Esophagus squamous epithelium (tissue), 5 donors: ENCODE data around the gene ETS2. TPM values are rescaled to one million over a fixed set of nuclear protein-coding genes. Genes with fewer than 3 reads are reported as not detected.

ENCODE experiments used
- DNase-seq: peaks from one replicate; lab custom pipeline; 2025; lab: John Stamatoyannopoulos, UW
- H3K27ac ChIP-seq, 4 donors: fragments of 200-600 bp; sonication (generic); one replicate each; pipeline ENCODE4 v1.5.1; 2016 to 2019; ENCODE audit warnings: mild to moderate bottlenecking in 1 of 4
- H3K27me3 ChIP-seq, 4 donors: fragments of 200-600 bp; sonication (generic); 1 replicate in 3 of 4; 2 replicates in 1 of 4; pipeline versions ENCODE4 v1.5.1 to v1.6.0; 2017 to 2021; ENCODE audit warnings: antibody characterized with exemption in 1 of 4
- H3K36me3 ChIP-seq, 3 donors: fragments of 200-600 bp; sonication (generic); one replicate each; pipeline ENCODE4 v1.5.1; 2016 to 2019
- H3K4me1 ChIP-seq, 3 donors: fragments of 200-600 bp; sonication (generic); one replicate each; pipeline ENCODE4 v1.5.1; 2017 to 2019
- H3K4me3 ChIP-seq, 4 donors: fragments of 200-600 bp; sonication (generic); 1 replicate in 3 of 4; 2 replicates in 1 of 4; pipeline ENCODE4 v1.5.1; 2016 to 2019; ENCODE audit warnings: mild to moderate bottlenecking in 2 of 4, moderate library complexity in 1 of 4
- H3K9me3 ChIP-seq, 3 donors: fragments of 200-600 bp; sonication (generic); one replicate each; pipeline ENCODE4 v1.5.1; 2016 to 2019
- POLR2A ChIP-seq, 4 donors: fragments of 450-650 bp; IDR thresholded peaks; one replicate each; pipeline ENCODE4 v1.6.1; 2017; ENCODE audit warnings: antibody characterized with exemption in 4 of 4, mild to moderate bottlenecking in 4 of 4, moderate library complexity in 3 of 4
- WGBS, 2 donors: methylation state at CpG; one replicate each; pipeline ENCODE4 v1.1.5; 2018; 5-methylcytosine and 5-hydroxymethylcytosine counted together
- intact Hi-C: fragments of 100-400 bp; cut with DNase I; formaldehyde crosslinking; loops from one replicate; pipeline ENCODE4 v1.15.0; 2022
- total RNA-seq, 4 donors: library from RNA; depleted of rRNA; stranded (reverse); fragments of >200 nt; gene quantifications; one replicate each; pipeline ENCODE4 v1.1.0, GENCODE V29; 2016
- TF ChIP-seq, protein P1 (sequence below), 6 experiments: fragments of 450-650 bp in 4 of 6; fragments of 200-600 bp in 2 of 6; sonication (generic) in 2 of 6; IDR thresholded peaks; one replicate each; pipeline ENCODE4 v1.5.1; 2016 to 2019; ENCODE audit warnings: antibody characterized with exemption in 6 of 6, mild to moderate bottlenecking in 4 of 6, moderate library complexity in 4 of 6
- donor health status: DM: yes; HTN: yes; CAD: no.

ETS2 gene
- total RNA-seq, 4 donors from 2014 or later: 67.5 to 118 (median 78.8) TPM

DNA sequence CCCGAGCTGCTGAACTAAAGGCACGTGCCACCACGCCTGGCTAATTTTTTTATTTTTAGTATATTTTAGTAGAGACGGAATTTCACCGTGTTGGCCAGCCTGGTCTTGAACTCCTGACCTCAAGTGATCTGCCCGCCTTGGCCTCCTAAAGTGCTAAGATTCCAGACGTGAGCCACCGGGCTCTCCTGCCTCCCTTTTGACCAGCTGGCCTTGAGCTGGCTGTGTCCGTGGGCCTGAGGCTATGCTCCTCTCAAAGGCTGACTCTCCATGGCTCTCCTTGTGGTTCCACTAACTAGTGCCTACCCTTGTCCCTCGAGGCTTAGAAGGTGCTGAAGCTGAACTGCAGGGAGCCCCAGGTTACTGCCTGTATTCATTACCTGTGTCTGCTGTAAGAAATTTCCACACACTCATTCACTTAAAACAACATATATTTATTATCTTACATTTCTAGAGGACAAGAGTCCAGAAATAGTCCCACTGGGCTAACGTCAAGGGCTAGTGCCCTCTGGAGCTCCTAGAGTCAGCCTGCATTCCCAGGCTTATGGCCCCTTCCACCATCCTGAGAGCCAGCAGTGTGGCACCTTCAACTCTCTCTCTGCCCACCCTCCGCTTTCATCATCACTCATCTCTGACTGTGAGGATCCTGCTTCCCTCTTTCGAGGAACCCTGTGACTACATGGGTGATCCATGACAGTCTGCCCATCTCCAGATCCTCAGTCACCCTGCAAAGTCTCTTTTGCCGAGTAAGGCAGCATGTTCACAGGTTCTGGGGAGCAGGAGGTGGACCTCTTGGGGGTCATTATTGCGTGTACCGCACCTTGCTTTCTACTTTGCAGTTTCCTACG is 34.9 kb downstream of the ETS2 start:
- no peak for DNase-seq
- intact Hi-C loops: no loop called here
- 88 to 93% methylated on average over 15 to 16 of the region's 17 CpGs for WGBS, 2 donors
- H3K4me3 ChIP-seq: no peak overlapping the region
- peak overlapping the region in 1 of 4 donors; percentile 40 for H3K27ac ChIP-seq
- H3K36me3 ChIP-seq: no peaks in the 10 kb centered on the region
- H3K4me1 ChIP-seq: peaks cover 4 to 25% (median 9%) of the 10 kb centered on the region in 3 donors
- H3K9me3 ChIP-seq: no peaks in the 10 kb centered on the region
- no peak for TF ChIP-seq POLR2A (IDR thresholded peaks at IDR 0.05)
- TF ChIP-seq, protein P1, sequence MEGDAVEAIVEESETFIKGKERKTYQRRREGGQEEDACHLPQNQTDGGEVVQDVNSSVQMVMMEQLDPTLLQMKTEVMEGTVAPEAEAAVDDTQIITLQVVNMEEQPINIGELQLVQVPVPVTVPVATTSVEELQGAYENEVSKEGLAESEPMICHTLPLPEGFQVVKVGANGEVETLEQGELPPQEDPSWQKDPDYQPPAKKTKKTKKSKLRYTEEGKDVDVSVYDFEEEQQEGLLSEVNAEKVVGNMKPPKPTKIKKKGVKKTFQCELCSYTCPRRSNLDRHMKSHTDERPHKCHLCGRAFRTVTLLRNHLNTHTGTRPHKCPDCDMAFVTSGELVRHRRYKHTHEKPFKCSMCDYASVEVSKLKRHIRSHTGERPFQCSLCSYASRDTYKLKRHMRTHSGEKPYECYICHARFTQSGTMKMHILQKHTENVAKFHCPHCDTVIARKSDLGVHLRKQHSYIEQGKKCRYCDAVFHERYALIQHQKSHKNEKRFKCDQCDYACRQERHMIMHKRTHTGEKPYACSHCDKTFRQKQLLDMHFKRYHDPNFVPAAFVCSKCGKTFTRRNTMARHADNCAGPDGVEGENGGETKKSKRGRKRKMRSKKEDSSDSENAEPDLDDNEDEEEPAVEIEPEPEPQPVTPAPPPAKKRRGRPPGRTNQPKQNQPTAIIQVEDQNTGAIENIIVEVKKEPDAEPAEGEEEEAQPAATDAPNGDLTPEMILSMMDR (IDR thresholded peaks at IDR 0.05): no peak
- H3K27me3 ChIP-seq: no peaks in the 10 kb centered on the region

DNA sequence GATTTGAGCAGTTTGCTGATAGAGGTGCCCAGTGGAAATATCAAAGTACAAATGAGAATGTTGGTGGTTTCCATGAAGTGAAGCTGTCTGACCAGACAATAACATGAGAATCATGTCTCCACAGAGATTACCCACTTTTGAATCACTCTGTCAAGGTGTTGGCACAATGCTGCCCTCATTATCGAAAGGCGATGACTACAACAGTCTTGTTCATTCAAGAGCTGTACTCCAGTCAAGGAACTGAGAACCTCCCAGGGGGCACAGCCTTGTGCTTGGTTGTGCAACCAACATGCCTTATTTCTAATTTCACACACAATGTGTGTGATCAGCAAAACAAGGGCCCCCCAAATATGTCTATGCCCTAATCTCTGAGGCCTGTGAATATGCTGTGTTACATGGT is 35.7 kb downstream of the ETS2 start:
- no peak for TF ChIP-seq POLR2A (IDR thresholded peaks at IDR 0.05)
- TF ChIP-seq, protein P1 (IDR thresholded peaks at IDR 0.05): no peak
- peaks cover 4 to 25% (median 9%) of the 10 kb centered on the region in 3 donors for H3K4me1 ChIP-seq
- no peaks in the 10 kb centered on the region for H3K36me3 ChIP-seq
- no peaks in the 10 kb centered on the region for H3K27me3 ChIP-seq
- H3K27ac ChIP-seq: peak overlapping the region in 1 of 4 donors; percentile 3
- intact Hi-C loops: no loop called here
- no peaks in the 10 kb centered on the region for H3K9me3 ChIP-seq
- no peak overlapping the region for H3K4me3 ChIP-seq
- no peak for DNase-seq
- WGBS, 2 donors: 53 to 80% methylated on average over 2 of the region's 2 CpGs

DNA sequence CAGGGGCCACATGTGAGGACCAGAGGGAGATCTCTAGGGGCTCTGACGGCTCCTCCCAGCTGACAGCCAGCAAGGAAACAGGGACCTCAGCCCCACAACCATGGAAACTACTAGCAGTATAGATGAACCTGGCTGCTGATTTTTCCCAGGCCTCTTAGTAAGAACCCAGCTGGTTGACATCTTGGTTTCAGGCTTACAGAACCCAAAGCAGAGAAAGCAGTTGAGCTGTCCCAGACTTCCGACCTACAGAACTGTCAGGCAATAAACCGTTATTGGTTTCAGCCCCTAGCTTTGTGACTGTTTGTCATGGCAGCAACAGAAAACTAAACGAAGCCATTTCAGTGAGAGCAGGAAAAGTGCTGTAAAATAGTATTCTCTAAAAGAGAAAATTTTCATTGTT is 36.4 kb downstream of the ETS2 start:
- H3K4me3 ChIP-seq: no peak overlapping the region
- H3K36me3 ChIP-seq: no peaks in the 10 kb centered on the region
- intact Hi-C loops: no loop called here
- TF ChIP-seq, protein P1 (IDR thresholded peaks at IDR 0.05): no peak
- no peak for TF ChIP-seq POLR2A (IDR thresholded peaks at IDR 0.05)
- no peak overlapping the region for H3K27ac ChIP-seq
- DNase-seq: no peak
- H3K9me3 ChIP-seq: no peaks in the 10 kb centered on the region
- no peaks in the 10 kb centered on the region for H3K27me3 ChIP-seq
- 55 to 75% methylated on average over 4 of the region's 4 CpGs for WGBS, 2 donors
- H3K4me1 ChIP-seq: peaks cover 4 to 31% (median 13%) of the 10 kb centered on the region in 3 donors

DNA sequence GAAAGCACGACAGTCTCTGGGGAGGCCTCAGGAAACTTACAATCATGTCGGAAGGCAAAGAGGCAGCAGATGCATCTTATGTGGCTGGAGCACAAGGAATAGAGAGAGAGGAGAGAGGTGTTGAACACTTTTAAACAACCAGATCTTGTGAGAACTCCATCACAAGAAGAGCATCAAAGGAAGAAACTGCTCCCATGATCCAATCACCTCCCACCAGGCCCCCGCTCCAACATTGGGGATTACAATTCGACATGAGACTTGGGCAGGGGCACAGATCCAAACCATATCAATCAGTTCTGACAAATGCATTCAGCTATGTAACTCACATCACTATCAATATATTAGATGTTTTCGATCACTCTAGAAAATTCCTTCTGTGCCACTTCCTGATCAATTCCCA is 37.6 kb downstream of the ETS2 start:
- intact Hi-C loops: no loop called here

More for the DNA sequence above, 37.6 kb downstream of the ETS2 start:
- Histone ChIP-seq H3K36me3 (no peaks in the 10 kb centered on the region), H3K27ac (no peak overlapping the region), H3K4me3 (no peak overlapping the region), H3K4me1 (peaks cover 4 to 44% (median 25%) of the 10 kb centered on the region in 3 donors), H3K27me3 (no peaks in the 10 kb centered on the region), H3K9me3 (no peaks in the 10 kb centered on the region)
- DNase-seq: no peak
- 86 to 91% methylated on average over 5 of the region's 5 CpGs for whole genome bisulfite sequencing, 2 donors
- TF ChIP-seq POLR2A (IDR thresholded peaks at IDR 0.05): no peak
- TF ChIP-seq, protein P1 (IDR thresholded peaks at IDR 0.05): no peak
